GM12892 (cell line): ENCODE measurements around the gene TXNDC16.

Source experiments
- POLR2A ChIP-seq: IDR thresholded peaks from 2 replicates; pipeline ENCODE4 v1.6.1; 2011; ENCODE audit warnings: low read depth, low read length, control low read depth
- POLR2AphosphoS5 ChIP-seq: IDR thresholded peaks from 2 replicates; pipeline ENCODE4 v1.6.1; 2011; ENCODE audit warnings: low read depth, low read length, control low read depth
- TAF1 ChIP-seq: IDR thresholded peaks from 2 replicates; pipeline ENCODE4 v1.6.1; 2011; ENCODE audit warnings: low read depth, mild to moderate bottlenecking, control low read depth, low read length, borderline replicate concordance

GRCh38 chr14:52558688-52559087, 6.4 kb upstream of the TXNDC16 start:
- TF ChIP-seq POLR2A, result no peak
- no peak for TF ChIP-seq POLR2AphosphoS5
- TF ChIP-seq TAF1, result no peak
